Ishikawa (cell line): ENCODE measurements around the gene ALG2.

Experiments
- CEBPB ChIP-seq: IDR thresholded peaks from 2 replicates; pipeline ENCODE4 v1.6.1; 2012
- CREB1 ChIP-seq: IDR thresholded peaks from 2 replicates; pipeline ENCODE4 v1.6.1; 2012; ENCODE audit warnings: low read depth
- EGR1 ChIP-seq: IDR thresholded peaks from 2 replicates; pipeline ENCODE4 v1.6.1; 2012
- EP300 ChIP-seq: IDR thresholded peaks from 2 replicates; pipeline ENCODE4 v1.6.1; 2012; ENCODE audit warnings: borderline replicate concordance
- FOXM1 ChIP-seq: IDR thresholded peaks from 2 replicates; pipeline ENCODE4 v1.6.1; 2012; ENCODE audit warnings: low read depth, borderline replicate concordance
- MAX ChIP-seq: IDR thresholded peaks from 2 replicates; pipeline ENCODE4 v1.6.1; 2012
- NFIC ChIP-seq: IDR thresholded peaks from 2 replicates; pipeline ENCODE4 v1.6.1; 2012
- RAD21 ChIP-seq: IDR thresholded peaks from 2 replicates; pipeline ENCODE4 v1.6.1; 2012; ENCODE audit warnings: low read depth
- REST ChIP-seq: IDR thresholded peaks from 2 replicates; pipeline ENCODE4 v1.6.1; 2012; ENCODE audit warnings: low read depth, mild to moderate bottlenecking
- TAF1 ChIP-seq: IDR thresholded peaks from 2 replicates; pipeline ENCODE4 v1.6.1; 2012; ENCODE audit warnings: low read depth, mild to moderate bottlenecking
- TCF12 ChIP-seq: IDR thresholded peaks from 2 replicates; pipeline ENCODE4 v1.6.1; 2012; ENCODE audit warnings: low read depth
- TEAD4 ChIP-seq: IDR thresholded peaks from 2 replicates; pipeline ENCODE4 v1.6.1; 2012
- USF1 ChIP-seq: IDR thresholded peaks from 2 replicates; pipeline ENCODE4 v1.6.1; 2012
- YY1 ChIP-seq: IDR thresholded peaks from 2 replicates; pipeline ENCODE4 v1.6.1; 2012; ENCODE audit warnings: low read depth
- ZBTB7A ChIP-seq: IDR thresholded peaks from 2 replicates; pipeline ENCODE4 v1.6.1; 2012; ENCODE audit warnings: low read depth

The ALG2 gene

GRCh38 chr9:99197124-99197630 lies 24.6 kb downstream of the ALG2 start:
- TF ChIP-seq TAF1 (no peak), ZBTB7A (no peak), USF1 (no peak), FOXM1 (no peak), CREB1 (no peak), MAX (no peak), TEAD4 (no peak), YY1 (no peak), EP300 (no peak), EGR1 (no peak), RAD21 (no peak), NFIC (no peak), REST (no peak), CEBPB (no peak), TCF12 (no peak)

- no peak for TF ChIP-seq USF1
- TF ChIP-seq FOXM1: no peak
- TF ChIP-seq CEBPB: no peak
- no peak for TF ChIP-seq REST
- TF ChIP-seq MAX: no peak
- TF ChIP-seq YY1: no peak
- TF ChIP-seq EP300: no peak
- TF ChIP-seq EGR1: no peak
- TF ChIP-seq CREB1: no peak
- no peak for TF ChIP-seq RAD21
- TF ChIP-seq TAF1: no peak
- TF ChIP-seq TCF12: no peak
- TF ChIP-seq TEAD4: no peak
- TF ChIP-seq ZBTB7A: no peak
- TF ChIP-seq NFIC: no peak
These were observed 28.3 kb downstream of the ALG2 start for GRCh38 chr9:99193466-99193821.

- TF ChIP-seq USF1 (no peak), CEBPB (no peak), EGR1 (no peak), TCF12 (no peak), ZBTB7A (no peak), YY1 (no peak), MAX (no peak), REST (no peak), EP300 (no peak), TAF1 (no peak), CREB1 (no peak), TEAD4 (no peak)
These were observed 28.8 kb downstream of the ALG2 start for GRCh38 chr9:99192786-99193465.
